Colonic mucosa (tissue), 4 donors: ENCODE results near the gene CTNS. TPM values are rescaled to one million over a fixed set of nuclear protein-coding genes. Genes with fewer than 3 reads are reported as not detected.

Experiments
- DNase-seq: peaks from one replicate; pipeline ENCODE4 v3.0.0-alpha.2; 2020
- H3K27ac ChIP-seq: fragments of 200-600 bp; one replicate; pipeline ENCODE4 v1.8.0; 2021
- H3K27me3 ChIP-seq: fragments of 200-600 bp; one replicate; pipeline ENCODE4 v1.8.0; 2021
- H3K36me3 ChIP-seq: fragments of 200-600 bp; one replicate; pipeline ENCODE4 v1.8.0; 2021
- H3K4me1 ChIP-seq: fragments of 200-600 bp; one replicate; pipeline ENCODE4 v1.8.0; 2021; ENCODE audit warnings: mild to moderate bottlenecking
- H3K4me3 ChIP-seq: fragments of 200-600 bp; one replicate; pipeline ENCODE4 v1.8.0; 2021
- H3K9ac ChIP-seq, 2 donors: one replicate each; pipeline ENCODE4 v1.7.0; 2013; ENCODE audit warnings: control low read depth in 2 of 2, low read depth in 2 of 2, low read length in 2 of 2
- H3K9me3 ChIP-seq: fragments of 200-600 bp; one replicate; pipeline ENCODE4 v1.8.0; 2021
- CTCF ChIP-seq: fragments of 200-600 bp; IDR thresholded peaks from one replicate; pipeline ENCODE4 v1.8.0; 2022; ENCODE audit warnings: antibody characterized with exemption, mild to moderate bottlenecking
- intact Hi-C: fragments of 100-400 bp; cut with DNase I; formaldehyde crosslinking; loops from one replicate; pipeline ENCODE4 v1.14.1; 2022
- total RNA-seq, 2 donors: library from RNA; stranded (reverse); fragmentation: NEBNext Ultra II Directional in 1 of 2; extraction: Animal tissue kit (Norgen Biotek cat#: 25700) in 1 of 2; gene quantifications; one replicate each; pipeline ENCODE4 v1.2.1, GENCODE V29; 2021
- donor health status: healthy.
- donor health status: DM: no; HTN: no; CAD: no.
- donor health status: DM: no; HTN: no; CAD: no.

Gene CTNS
- total RNA-seq, 2 donors from 2014 or later: 7.9 to 8.1 TPM

GRCh38 chr17:3675886-3676285 is 39.3 kb downstream of the CTNS start:
- Histone ChIP-seq H3K4me1 (no peaks in the 10 kb centered on the region), H3K27ac (no peak overlapping the region), H3K4me3 (no peak overlapping the region), H3K9me3 (no peaks in the 10 kb centered on the region), H3K9ac (no peak overlapping the region), H3K27me3 (no peaks in the 10 kb centered on the region), H3K36me3 (no peaks in the 10 kb centered on the region)
- TF ChIP-seq CTCF: no peak
- intact Hi-C loops: no loop called here
- no peak for DNase-seq

GRCh38 chr17:3678095-3678820 is 41.7 kb downstream of the CTNS start:
- no peaks in the 10 kb centered on the region for H3K4me1 ChIP-seq
- intact Hi-C loops: no loop called here
- no peak overlapping the region for H3K27ac ChIP-seq
- no peaks in the 10 kb centered on the region for H3K9me3 ChIP-seq
- TF ChIP-seq CTCF: no peak
- H3K36me3 ChIP-seq: no peaks in the 10 kb centered on the region
- DNase-seq: no peak
- H3K27me3 ChIP-seq: no peaks in the 10 kb centered on the region
- no peak overlapping the region for H3K9ac ChIP-seq
- H3K4me3 ChIP-seq: no peak overlapping the region

- H3K9me3 ChIP-seq: no peaks in the 10 kb centered on the region
- H3K27me3 ChIP-seq: peaks cover 3% of the 10 kb centered on the region
- no peak overlapping the region for H3K4me3 ChIP-seq
- TF ChIP-seq CTCF: no peak
- no peak for DNase-seq
- no peaks in the 10 kb centered on the region for H3K4me1 ChIP-seq
- no peaks in the 10 kb centered on the region for H3K36me3 ChIP-seq
- no peak overlapping the region for H3K9ac ChIP-seq
- H3K27ac ChIP-seq: no peak overlapping the region
- intact Hi-C loops: no loop called here
Observed at GRCh38 chr17:3678821-3679530, 42.4 kb downstream of the CTNS start.

- no peak for DNase-seq
- no peaks in the 10 kb centered on the region for H3K4me1 ChIP-seq
- H3K4me3 ChIP-seq: no peak overlapping the region
- H3K36me3 ChIP-seq: no peaks in the 10 kb centered on the region
- H3K9me3 ChIP-seq: no peaks in the 10 kb centered on the region
- no peak for TF ChIP-seq CTCF
- no peak overlapping the region for H3K9ac ChIP-seq
- intact Hi-C loops: no loop called here
- H3K27ac ChIP-seq: no peak overlapping the region
- H3K27me3 ChIP-seq: peaks cover 9% of the 10 kb centered on the region
Observed at GRCh38 chr17:3679531-3680126, 43.1 kb downstream of the CTNS start.

GRCh38 chr17:3681057-3681456 is 44.5 kb downstream of the CTNS start:
- DNase-seq: no peak
- Histone ChIP-seq H3K36me3 (no peaks in the 10 kb centered on the region), H3K4me1 (no peaks in the 10 kb centered on the region), H3K4me3 (no peak overlapping the region), H3K9me3 (no peaks in the 10 kb centered on the region), H3K27me3 (peaks cover 9% of the 10 kb centered on the region), H3K27ac (no peak overlapping the region), H3K9ac (no peak overlapping the region)
- intact Hi-C loops: no loop called here
- TF ChIP-seq CTCF: no peak
